ENCODE measurements around the gene KRT39. TPM values are rescaled to one million over a fixed set of nuclear protein-coding genes. Genes with fewer than 3 reads are reported as not detected.
"Not testable (repeated sequence)": the region's sequence is repeated elsewhere in the genome, so short reads cannot be mapped to it uniquely, and the experiment has no call there.

The KRT39 gene
- total RNA-seq, 1 donor from 2014 or later, result not detected

GRCh38 chr17:40942553-40942952 is 24.2 kb downstream of the KRT39 start:
- DNase-seq (ENCODE audit: low read depth, low spot score), result no peak

- DNase-seq (ENCODE audit: low read depth, low spot score), result no peak
These were observed 26.5 kb downstream of the KRT39 start for GRCh38 chr17:40940266-40940665.

- no peak for DNase-seq (ENCODE audit: low read depth, low spot score)
These were observed 27.8 kb downstream of the KRT39 start for GRCh38 chr17:40938981-40939380.

- DNase-seq (ENCODE audit: low read depth, low spot score), result no peak
These were observed 29.3 kb downstream of the KRT39 start, which contains the start of gene KRT23 for GRCh38 chr17:40937384-40937819. Gene KRT23 (minus strand): TSS chr17:40937646. CDS start chr17:40936603, 1,043 bp downstream.

GRCh38 chr17:40936976-40937375 is 29.8 kb downstream of the KRT39 start:
- no peak for DNase-seq (ENCODE audit: low read depth, low spot score)

DNA sequence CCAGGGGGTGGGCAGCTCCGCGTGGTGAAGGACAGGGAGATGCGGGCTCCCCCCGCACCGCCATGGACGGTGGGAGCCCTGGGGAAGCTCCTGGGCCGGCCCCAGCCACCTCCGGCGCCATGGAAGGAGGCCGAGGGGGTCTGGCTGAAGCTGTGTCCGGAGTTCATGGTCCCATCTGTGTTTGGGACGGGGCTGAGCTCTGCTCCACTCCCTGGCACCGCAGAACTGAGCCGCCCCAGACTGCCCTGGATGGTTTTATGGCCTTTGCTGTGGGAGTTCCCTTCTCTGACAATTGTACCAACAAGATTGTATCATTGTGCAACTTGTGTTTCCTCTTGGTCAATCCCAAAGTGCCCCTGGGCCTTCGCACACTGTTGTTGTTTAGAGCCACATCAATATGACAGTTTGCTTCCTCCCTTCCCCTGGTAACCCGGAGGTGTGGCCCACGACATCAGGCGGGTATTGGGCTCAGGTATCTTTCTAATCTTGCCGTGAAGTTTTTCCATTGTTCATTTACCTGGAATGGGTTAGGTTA is 30.2 kb downstream of the KRT39 start:
- DNase-seq (ENCODE audit: low read depth, low spot score), result no peak

GRCh38 chr17:40935624-40936023 is 31.1 kb downstream of the KRT39 start:
- no peak for DNase-seq (ENCODE audit: low read depth, low spot score)

DNA sequence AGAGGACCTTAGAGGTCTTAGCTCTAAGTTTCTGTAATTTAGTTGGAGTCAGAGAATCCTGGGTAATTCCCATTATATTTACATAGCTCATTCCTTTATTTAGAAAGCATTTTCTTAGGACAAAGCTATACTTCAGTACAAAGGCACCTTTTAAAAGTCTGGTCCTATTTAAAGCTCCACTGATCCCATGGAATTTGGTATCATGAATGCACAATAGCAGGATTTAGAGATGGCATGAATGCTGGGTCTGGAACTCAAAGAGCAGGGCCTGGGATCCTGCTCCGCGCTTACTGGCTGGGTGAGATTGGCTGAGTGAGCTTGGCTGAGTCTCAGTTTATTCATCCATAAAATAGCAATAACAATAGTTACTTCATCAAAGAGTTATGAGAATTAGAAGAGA is 34.1 kb downstream of the KRT39 start:
- no peak for DNase-seq (ENCODE audit: low read depth, low spot score)

- DNase-seq (ENCODE audit: low read depth, low spot score), result no peak
These were observed 35.4 kb downstream of the KRT39 start for GRCh38 chr17:40931311-40931710.

DNA sequence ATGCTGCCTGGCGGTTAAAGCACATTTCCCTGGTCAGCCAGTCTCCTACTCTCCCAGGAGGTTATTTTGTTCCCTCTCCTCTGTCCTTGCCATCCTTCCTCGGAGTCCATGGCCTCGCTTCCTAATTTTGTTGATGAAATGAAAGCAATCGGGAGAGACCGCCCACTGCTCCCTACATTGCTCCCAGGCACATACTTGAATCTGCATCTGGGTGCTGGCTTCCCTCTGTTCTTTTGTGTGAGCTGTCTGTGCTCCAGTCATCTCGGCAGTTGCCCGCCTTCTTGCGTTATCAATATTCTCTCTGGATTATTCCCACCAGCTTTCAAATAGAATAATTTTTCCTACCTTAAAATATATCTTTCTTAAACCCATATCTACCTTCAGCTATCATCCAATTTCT is 40.4 kb downstream of the KRT39 start:
- DNase-seq (ENCODE audit: low read depth, low spot score), result no peak

GRCh38 chr17:40922239-40922638 is 44.5 kb downstream of the KRT39 start:
- DNase-seq (ENCODE audit: low read depth, low spot score), result peak; percentile 47

GRCh38 chr17:40921026-40921425 is 45.7 kb downstream of the KRT39 start:
- no peak for DNase-seq (ENCODE audit: low read depth, low spot score)

GRCh38 chr17:40917116-40917515 is 49.6 kb downstream of the KRT39 start:
- DNase-seq (ENCODE audit: low read depth, low spot score), result not testable (repeated sequence)

- no peak for DNase-seq (ENCODE audit: low read depth, low spot score)
These were observed 50.4 kb downstream of the KRT39 start for GRCh38 chr17:40916366-40916765.

GRCh38 chr17:40915721-40916256 is 51.0 kb downstream of the KRT39 start:
- DNase-seq (ENCODE audit: low read depth, low spot score), result no peak

DNA sequence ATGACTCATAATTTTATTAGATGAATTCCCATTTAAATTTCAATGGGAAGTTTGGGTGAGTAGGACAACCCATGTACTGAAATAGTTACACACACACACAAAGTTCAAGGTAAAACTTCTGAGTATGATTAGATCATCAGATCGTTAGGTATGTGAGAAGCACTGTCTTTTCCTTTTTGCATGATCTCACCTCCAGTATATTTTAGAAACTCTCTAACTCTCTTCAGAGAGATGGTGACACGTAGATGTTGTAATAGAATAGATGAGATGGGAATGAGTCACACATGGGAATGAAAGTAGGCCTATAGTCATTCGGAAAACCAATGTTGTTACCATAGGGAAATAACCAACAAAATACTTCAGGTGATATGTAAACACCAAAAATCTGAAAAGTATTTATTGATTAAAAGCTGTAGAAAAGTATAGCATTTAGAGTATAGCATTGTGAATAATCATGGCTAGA is 51.5 kb downstream of the KRT39 start:
- DNase-seq (ENCODE audit: low read depth, low spot score), result no peak

DNA sequence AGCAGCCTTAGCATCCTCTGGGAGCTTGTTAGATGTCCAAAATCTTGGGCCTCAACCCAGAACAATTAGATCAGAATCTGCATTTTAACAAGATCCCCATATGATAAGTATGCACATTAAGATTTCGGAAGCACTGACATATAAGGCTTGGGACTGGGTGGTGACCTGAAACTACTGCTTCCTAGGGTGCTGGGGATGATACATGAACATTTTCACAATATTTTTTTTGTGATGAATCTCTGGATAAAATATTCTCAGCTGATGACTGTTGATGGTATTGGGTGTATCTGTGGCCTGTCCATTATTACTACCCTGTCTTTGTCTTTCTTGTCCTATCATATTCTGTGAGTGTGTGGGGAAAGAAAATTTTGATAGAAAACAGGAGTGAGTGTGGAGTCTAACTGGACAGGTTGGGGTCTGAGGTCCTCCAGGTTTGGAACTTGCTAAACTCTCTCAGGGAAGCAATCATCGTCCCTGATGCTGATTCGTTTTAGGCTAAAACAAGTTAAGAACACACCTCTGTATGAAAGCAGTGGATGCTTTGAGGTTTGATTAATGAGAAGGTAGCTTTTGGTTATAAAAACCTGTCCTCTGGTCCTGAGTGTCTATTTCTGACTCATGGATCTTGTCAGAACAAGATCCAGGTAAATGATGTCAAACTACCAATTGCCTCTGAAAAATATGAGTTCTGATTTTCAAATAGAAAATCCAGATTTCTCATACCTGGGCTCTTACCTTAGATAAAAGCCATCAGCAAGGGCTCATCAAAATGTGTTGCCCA is 52.5 kb downstream of the KRT39 start:
- DNase-seq (ENCODE audit: low read depth, low spot score), result no peak

DNA sequence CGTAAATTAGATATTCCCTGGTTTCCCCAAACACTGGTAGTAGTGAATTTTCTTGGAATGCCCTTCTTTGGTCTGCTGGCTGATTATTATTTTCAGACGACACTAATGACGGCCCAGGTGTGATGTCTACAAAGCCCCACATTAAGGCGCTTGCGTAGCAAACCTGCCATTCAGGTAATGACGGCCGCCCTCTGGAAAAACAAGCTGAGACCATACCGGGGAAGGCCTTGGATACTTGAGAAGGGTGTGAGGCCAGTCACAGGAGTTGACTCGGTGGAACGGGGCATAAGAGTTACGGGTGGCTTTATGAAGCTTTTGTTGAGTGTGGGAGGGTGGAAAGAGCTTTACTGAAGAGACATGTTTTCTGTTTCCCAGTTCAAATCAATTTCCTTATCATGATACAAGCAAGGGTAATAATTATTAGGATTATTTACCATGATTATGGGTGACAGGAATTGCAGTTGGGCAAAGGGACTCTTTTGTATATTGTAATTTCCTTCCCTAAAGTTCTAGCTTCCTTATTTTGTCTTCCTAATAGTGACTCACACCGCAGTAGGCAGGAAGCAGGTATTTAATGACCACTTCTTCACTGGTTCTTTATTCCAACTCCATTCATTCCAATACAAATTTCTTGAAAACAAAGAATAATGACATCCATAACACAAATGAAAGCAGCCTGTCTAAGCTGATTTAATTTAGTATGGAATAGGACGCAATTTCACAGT is 54.1 kb downstream of the KRT39 start:
- DNase-seq (ENCODE audit: low read depth, low spot score), result no peak

DNA sequence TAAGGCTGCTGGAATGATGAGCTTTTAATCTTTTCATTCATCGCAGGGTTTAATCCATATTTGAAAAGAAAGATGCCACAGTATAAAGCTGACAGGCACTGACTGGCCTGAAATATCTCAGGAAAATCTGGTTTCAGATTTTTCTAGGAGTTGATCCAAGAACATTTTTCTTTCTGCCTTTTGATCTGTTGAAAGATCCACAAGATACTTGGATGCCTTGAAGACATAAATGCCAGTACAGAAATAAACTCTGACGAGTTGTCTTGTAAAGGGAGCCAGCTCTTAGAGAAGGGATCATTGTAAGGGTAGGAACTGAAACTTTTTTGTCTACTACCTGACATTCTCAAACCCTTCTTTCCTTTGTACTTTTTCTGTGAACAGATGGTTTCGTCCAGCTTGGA is 56.3 kb downstream of the KRT39 start:
- DNase-seq (ENCODE audit: low read depth, low spot score), result no peak

- no peak for DNase-seq (ENCODE audit: low read depth, low spot score)
These were observed 57.0 kb downstream of the KRT39 start for GRCh38 chr17:40909755-40910154.

- peak; percentile 79 for DNase-seq (ENCODE audit: low read depth, low spot score)
These were observed 57.4 kb downstream of the KRT39 start for GRCh38 chr17:40909351-40909750.

All from pulmonary artery endothelial cell (primary cell).